NCI-H1092 (cell line): ENCODE data around the gene SIGLEC6.
"Not testable (repeated sequence)": the region's sequence is repeated elsewhere in the genome, so short reads cannot be mapped to it uniquely, and the experiment has no call there.

ENCODE experiments used
- DNase-seq: peaks from one replicate; lab custom pipeline; 2025; lab: John Stamatoyannopoulos, UW

SIGLEC6 gene

DNA sequence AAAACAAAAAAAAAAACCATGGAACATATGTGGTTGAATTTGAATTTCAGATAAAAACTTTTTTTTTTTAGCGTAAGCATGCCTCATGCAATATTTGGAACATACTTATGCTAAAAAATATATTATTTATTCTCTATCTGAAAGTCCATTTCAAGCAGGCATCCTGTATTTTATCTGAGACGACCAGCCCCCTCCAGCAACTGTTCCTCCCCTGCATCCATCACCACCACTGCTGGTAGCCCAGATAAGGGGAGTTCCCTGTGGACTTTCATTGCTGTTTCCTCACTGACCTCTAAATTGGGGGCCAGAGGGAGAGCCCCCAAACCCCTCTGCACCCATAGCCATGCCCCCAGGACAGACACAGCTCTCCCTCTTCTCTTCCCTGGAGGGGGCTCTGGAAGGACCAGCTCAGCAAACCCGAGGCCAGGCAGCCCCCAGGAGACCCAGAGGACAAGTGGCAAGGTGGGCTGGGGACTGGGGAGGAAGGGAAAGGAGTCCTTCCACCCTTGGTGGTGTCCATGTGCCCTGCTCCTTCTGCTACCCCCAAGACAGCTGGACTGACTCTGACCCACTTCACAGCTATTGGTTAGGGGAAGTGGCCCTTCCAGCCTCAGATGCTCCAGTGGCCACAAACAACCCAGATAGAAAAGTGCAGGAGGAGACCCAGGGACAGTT is 23.3 kb downstream of the SIGLEC6 start:
- DNase-seq = no peak

GRCh38 chr19:51507640-51508058 is 23.8 kb downstream of the SIGLEC6 start:
- no peak for DNase-seq

- DNase-seq = no peak
Measured at GRCh38 chr19:51507192-51507591, 24.3 kb downstream of the SIGLEC6 start.

GRCh38 chr19:51505904-51506303 is 25.6 kb downstream of the SIGLEC6 start:
- no peak for DNase-seq

GRCh38 chr19:51503896-51504295 is 27.6 kb downstream of the SIGLEC6 start:
- DNase-seq = no peak

DNA sequence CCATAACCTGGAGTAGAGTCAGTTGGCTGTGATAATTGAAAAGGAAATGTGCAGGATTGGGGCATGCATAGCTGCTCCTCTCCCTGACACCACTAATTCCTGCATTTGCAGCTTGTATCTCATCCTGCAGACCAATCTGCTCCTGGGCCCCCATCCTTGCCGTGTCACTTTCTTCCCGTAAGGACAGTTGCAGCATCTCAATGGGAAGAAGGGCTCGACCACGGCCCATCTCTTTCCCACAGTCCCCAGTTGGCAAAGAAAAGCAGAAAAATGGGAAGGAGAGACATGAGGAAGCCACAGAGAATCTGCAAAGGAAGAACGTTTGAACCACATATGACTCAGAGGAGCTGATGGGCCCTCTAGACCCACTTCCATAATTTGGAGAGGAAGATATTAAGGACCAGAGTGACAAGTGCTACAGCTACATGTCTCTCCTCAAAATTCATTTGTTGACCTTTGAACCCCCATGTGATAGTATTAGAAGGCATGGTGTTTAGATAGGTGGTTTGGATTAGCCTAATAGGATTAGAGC is 28.1 kb downstream of the SIGLEC6 start:
- DNase-seq = no peak

DNA sequence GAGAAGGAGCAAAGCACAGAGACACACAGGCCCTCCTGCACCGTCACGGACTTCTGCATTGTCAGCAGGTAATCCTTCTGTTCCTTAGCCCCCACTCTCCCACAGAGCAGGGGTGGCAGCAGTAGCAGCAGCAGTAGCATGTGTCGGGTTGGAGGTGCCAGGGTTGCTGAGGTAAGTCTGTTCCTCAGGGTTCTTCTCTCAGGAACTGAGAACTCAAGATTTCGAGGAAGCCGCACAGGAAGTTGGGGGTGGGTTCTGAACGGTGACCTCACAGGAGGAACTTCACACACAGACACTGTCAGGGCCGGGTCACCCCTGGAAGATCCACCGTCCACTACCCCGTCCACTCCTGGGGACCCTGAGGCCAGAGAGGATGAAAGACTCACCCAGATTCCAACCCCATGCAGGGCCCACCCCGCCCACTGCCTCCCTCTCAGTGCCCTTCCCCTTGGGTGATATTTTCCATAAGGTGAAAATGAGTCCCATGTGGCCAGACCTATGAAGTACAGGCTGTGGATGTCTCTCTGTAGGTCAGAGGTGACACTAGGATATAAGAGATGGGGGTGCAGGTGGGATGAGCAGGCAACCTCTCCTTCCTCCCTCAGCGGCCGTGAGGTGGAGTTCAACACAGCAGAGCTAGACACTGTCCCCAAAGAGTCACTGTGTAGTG is 29.7 kb downstream of the SIGLEC6 start, which contains the start of gene SIGLEC12:
Gene SIGLEC12 (minus strand): TSS at position 207 of the 670 bp plus-strand sequence. CDS start 67 bp downstream, at position 140.
- DNase-seq = no peak

DNA sequence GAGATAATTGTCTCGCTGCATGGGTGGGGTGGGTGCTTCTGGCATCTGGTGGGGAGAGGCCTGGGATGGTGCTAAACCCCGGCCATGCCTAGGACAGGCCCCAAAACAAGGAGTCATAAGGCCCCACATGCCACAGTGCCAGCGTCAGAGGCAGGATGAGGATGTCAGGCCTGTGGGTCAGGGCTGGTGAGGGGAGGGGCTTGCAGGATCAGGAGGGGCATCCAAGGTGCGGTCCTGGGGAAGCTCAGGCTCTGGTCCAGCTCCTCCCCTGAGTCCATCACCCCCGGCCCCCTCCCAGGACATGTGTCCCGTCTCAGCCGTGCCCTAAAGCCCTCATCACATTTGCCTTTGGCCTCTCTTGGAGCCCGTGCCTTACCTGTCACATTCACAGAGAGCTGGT is 30.5 kb downstream of the SIGLEC6 start:
- DNase-seq = not testable (repeated sequence)

DNA sequence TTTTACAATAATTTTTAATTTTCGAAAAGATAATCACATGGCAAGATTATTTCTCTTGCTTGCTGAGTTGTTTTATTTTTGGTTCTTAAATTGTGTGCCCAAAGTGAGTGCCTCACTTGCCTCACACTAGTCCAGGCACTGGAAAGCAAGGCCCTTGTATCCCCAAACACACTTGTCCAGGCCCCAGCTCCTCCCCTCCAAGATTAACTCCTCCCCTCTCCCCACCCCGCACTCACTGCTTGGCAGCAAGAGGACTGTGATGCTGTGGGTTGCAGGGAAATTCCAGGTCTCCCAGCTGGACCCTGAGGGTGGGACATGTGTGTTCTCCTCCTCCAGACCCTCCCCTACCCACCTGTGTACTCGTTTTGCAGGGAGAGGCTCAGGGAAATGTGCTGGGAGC is 33.8 kb downstream of the SIGLEC6 start:
- no peak for DNase-seq

- DNase-seq = no peak
Measured at GRCh38 chr19:51493776-51494175, 37.7 kb downstream of the SIGLEC6 start.

- DNase-seq = no peak
Measured at GRCh38 chr19:51491586-51491985, 39.9 kb downstream of the SIGLEC6 start.

GRCh38 chr19:51490676-51491075 is 40.8 kb downstream of the SIGLEC6 start:
- DNase-seq = no peak

DNA sequence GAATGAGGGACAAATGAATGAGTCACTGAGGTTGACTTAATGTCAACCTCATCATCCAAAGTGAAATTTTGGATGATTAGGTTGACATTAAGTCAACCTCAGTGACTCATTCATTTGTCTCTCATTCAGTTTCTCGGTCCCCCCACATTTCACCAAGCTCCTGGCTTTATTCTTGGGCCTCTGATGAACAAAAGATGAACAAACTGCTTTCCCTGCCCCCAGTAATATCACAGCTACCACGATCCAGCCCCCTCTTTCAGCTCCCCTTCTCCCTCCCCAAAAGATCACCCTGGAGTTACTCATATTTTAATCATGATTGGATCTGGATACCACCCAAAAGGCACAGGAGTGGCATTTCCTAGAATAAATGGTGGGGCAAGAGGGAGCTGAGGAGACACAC is 42.4 kb downstream of the SIGLEC6 start:
- DNase-seq = no peak

DNA sequence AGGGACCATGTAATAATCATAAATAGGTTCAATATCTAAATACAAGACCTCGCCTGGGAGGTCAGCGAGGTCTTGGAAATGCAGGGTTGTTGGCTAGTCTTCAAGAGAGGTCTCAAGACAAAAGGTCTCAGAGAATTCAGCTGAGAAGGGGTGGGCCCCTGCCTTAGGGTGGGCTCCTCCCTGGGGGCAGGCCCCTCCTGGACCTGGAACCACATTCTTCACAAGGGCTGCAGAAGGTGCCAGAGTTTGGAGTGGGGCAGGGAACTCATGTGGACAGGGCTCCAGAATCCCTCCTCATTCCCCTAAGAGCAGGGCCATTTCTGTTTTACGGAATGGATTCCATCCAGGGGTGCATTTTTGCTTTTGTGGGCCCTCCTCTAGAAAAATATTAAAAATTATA is 43.0 kb downstream of the SIGLEC6 start:
- no peak for DNase-seq

DNA sequence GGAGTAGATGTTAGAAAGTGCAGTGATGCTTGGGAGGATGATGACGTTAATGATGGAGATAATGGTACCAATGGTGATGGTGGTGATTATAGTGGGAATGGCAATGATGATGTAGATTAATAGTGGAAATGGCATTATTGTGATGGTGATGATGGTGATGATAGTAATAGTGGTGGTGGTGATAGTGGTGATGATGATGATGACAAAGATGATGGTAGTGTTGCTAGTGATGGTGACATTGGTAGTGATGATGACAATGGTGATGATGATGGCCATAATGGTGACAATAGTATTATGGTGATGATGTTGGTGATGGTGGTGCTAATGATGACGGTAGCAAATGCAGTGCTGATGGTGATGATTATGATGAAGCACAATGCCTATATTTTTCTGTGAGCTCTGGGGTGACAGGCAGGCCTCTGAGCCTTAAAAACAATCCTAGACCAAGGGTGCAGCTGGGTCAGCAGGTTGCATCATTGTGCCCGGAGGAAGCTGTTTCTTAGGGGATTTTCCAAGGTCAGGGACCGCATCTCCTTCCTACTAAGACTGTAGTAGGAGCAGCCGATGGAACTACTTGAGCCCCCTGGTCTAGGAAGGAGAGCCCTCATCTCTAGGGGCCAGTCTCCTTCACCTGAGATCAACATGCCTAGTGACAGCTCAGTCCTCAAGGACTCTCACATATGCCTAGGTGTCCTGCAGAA is 45.4 kb downstream of the SIGLEC6 start:
- no peak for DNase-seq

DNA sequence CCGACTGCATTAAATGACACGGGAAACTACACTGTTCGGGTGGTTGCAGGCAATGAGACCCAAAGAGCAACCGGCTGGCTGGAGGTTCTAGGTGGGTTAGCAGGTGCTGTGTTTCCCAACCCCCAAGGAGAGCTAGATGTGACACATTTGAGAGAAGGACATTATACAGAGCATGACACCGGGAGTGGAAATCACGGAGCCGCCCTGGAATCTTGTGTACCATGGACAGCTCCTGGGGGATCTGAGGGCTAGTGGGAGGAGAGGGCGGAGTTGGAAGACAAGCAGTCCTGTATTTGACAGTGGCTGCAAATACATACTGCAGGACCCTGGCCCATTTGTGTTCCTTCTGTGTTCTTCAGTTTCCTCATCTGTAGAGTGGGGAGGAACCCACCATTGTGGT is 50.9 kb downstream of the SIGLEC6 start:
- DNase-seq = no peak

GRCh38 chr19:51479531-51480331 is 51.7 kb downstream of the SIGLEC6 start:
- DNase-seq = no peak

- DNase-seq = no peak
Measured at GRCh38 chr19:51478381-51479234, 52.9 kb downstream of the SIGLEC6 start, which contains the start of gene CEACAM18. CEACAM18 (plus strand) TSS chr19:51478539.

- DNase-seq = no peak
Measured at GRCh38 chr19:51477344-51477743, 54.1 kb downstream of the SIGLEC6 start.

DNA sequence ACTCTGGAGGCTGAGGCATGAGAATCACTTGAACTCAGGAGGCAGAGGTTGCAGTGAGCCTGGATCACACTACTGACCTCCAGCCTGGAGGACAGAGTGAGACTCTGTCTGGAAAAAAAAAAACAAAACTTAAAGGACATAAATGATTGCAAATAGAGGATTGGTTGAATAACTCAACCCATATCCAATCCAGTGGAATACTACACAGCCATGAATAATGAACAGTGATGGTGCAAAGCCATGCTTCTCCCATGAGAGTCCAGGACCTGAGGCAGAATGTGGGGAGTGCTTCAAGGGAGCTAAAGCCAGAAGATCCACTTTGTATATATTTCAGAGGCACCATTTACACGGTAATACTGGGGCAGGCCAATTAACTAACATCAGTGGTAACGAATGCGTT is 55.3 kb downstream of the SIGLEC6 start:
- DNase-seq = no peak
